Right atrium auricular region (tissue), 2 donors: ENCODE measurements around the gene TNKS1BP1. TPM values are rescaled to one million over a fixed set of nuclear protein-coding genes. Genes with fewer than 3 reads are reported as not detected.

Source experiments
- DNase-seq: peaks from one replicate; pipeline ENCODE4 v3.0.0-alpha.2; 2019; ENCODE audit warnings: low spot score
- H3K27ac ChIP-seq, 2 donors: fragments of 200-600 bp; sonication (generic); 1 replicate in 1 of 2; 2 replicates in 1 of 2; pipeline ENCODE4 v1.5.1; 2016 to 2019
- H3K27me3 ChIP-seq, 2 donors: fragments of 200-600 bp; sonication (generic); one replicate each; pipeline versions ENCODE4 v1.5.1 to v1.6.0; 2017 to 2019
- H3K36me3 ChIP-seq: fragments of 200-600 bp; sonication (generic); one replicate; pipeline ENCODE4 v1.5.1; 2016
- H3K4me1 ChIP-seq, 2 donors: fragments of 200-600 bp; sonication (generic); one replicate each; pipeline versions ENCODE4 v1.5.1 to v1.6.0; 2017 to 2019
- H3K4me3 ChIP-seq, 2 donors: fragments of 200-600 bp; sonication (generic); 1 replicate in 1 of 2; 2 replicates in 1 of 2; pipeline ENCODE4 v1.5.1; 2017 to 2019; ENCODE audit warnings: mild to moderate bottlenecking in 1 of 2, moderate library complexity in 1 of 2
- H3K9me3 ChIP-seq, 2 donors: fragments of 200-600 bp; sonication (generic); one replicate each; pipeline ENCODE4 v1.5.1; 2019
- total RNA-seq, 2 donors: library from RNA; depleted of rRNA; stranded (reverse); fragments of >200 nt; gene quantifications; one replicate each; pipeline ENCODE4 v1.1.0, GENCODE V29; 2016
- TF ChIP-seq, protein P1 (sequence below), 2 donors: fragments of 200-600 bp; sonication (generic); IDR thresholded peaks; one replicate each; pipeline ENCODE4 v1.5.1; 2019; ENCODE audit warnings: antibody characterized with exemption in 2 of 2

The TNKS1BP1 gene
- total RNA-seq, 2 donors from 2014 or later: 26.8 to 52.5 TPM

DNA sequence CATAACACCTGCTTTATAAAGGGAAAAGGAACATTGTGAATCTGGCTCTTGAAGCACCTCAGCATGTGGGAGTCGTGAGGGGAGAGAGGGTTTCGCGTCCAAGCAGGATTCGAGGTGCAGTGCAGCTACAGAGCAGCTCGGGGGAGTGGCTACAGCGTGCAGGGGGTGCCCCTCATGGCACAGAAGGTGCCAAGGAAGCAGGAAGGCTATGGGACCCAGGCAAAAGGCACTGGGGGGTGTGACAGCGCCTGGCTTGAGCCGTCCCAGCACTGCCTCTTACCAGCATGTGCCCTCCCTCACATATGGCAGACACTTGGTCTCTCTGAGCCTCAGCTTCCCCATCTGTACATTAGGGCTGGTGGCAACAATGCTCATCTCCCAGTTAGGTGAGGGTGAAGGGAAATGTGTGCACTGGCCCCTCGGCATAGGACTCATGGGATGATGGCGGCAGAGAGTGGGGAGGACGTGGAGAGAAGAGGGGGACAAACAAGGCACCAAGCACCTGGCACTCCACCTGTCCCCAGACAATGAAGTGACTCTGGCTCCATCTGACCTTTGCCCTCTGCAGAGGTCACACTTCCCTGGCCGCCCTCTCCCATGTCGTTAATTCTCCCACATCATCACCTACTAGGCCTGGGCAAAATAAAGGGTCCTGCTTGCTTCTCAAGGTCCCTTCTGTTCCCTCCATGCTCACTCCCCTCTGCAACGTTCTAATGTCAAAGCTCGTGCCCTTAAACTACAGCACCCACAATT lies 10.4 kb downstream of the TNKS1BP1 start:
- H3K4me3 ChIP-seq: no peak overlapping the region
- TF ChIP-seq, protein P1, sequence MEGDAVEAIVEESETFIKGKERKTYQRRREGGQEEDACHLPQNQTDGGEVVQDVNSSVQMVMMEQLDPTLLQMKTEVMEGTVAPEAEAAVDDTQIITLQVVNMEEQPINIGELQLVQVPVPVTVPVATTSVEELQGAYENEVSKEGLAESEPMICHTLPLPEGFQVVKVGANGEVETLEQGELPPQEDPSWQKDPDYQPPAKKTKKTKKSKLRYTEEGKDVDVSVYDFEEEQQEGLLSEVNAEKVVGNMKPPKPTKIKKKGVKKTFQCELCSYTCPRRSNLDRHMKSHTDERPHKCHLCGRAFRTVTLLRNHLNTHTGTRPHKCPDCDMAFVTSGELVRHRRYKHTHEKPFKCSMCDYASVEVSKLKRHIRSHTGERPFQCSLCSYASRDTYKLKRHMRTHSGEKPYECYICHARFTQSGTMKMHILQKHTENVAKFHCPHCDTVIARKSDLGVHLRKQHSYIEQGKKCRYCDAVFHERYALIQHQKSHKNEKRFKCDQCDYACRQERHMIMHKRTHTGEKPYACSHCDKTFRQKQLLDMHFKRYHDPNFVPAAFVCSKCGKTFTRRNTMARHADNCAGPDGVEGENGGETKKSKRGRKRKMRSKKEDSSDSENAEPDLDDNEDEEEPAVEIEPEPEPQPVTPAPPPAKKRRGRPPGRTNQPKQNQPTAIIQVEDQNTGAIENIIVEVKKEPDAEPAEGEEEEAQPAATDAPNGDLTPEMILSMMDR (IDR thresholded peaks at IDR 0.05): no peak
- DNase-seq: no peak
- peaks cover 0 to 76% of the 10 kb centered on the region in 2 donors for H3K4me1 ChIP-seq
- peaks cover 82% of the 10 kb centered on the region for H3K36me3 ChIP-seq
- no peaks in the 10 kb centered on the region for H3K27me3 ChIP-seq
- H3K27ac ChIP-seq: no peak overlapping the region
- no peaks in the 10 kb centered on the region for H3K9me3 ChIP-seq

DNA sequence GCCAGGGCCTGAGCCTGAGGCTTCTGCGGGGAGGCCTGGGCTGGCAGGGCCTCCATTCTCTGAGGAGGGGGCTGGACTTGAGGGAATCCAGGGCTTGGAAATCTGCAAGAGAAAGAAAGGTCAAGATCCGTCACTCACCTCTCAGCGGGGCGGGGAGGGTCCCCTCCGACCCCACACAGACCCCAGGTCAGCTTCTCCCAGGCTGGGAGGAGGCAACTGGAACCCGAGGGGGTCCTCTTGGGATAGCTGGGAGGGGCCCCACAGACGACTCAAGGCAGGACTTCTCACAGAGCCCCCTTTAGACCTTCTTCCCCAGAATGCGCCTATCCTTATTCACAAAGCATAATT lies 11.0 kb downstream of the TNKS1BP1 start:
- Histone ChIP-seq H3K27me3 (no peaks in the 10 kb centered on the region), H3K4me1 (peaks cover 0 to 83% of the 10 kb centered on the region in 2 donors), H3K9me3 (no peaks in the 10 kb centered on the region), H3K27ac (peak overlapping the region in 1 of 2 donors; percentile 83), H3K4me3 (no peak overlapping the region), H3K36me3 (peaks cover 79% of the 10 kb centered on the region)
- no peak for DNase-seq
- TF ChIP-seq, protein P1 (IDR thresholded peaks at IDR 0.05): no peak

DNA sequence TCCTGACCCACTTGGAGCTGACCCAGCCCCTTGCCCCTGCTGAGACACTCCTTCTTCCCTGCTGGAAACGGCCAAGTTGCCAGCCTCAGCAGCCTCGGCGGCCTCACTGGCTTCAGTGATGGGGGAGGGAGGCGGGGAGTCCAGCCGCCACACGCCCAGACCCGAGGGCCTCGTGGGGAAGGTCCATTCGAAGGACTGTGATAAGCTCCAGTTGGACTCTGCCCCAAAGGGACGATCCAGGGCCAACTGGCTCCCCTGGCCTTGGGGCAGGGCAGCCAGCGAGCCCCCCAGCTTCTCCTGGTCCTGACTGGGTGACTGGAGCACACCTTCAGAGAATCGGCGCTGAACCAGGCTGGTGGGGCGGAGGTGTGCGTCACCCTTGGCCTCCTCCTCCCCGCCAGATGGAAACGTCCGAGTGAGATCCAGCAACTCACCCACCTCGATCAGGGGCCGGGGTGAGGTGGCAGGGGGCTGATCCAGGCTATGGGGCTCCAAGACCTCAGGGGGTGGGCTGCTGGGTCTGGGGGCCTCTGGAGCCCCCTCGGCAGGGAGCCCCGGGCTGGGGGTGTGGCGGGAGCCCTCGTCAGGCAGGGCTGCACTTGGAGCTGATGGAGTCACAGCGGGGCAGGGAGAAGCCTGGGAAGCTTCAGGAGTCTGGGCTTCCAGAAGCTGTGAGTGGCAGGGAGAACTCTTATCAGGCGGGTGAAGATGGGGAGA lies 11.5 kb downstream of the TNKS1BP1 start:
- Histone ChIP-seq H3K36me3 (peaks cover 74% of the 10 kb centered on the region), H3K9me3 (no peaks in the 10 kb centered on the region), H3K4me3 (no peak overlapping the region), H3K27ac (peak overlapping the region in 1 of 2 donors; percentile 83), H3K27me3 (no peaks in the 10 kb centered on the region), H3K4me1 (peaks cover 0 to 83% of the 10 kb centered on the region in 2 donors)
- DNase-seq: no peak
- TF ChIP-seq, protein P1 (IDR thresholded peaks at IDR 0.05): no peak

DNA sequence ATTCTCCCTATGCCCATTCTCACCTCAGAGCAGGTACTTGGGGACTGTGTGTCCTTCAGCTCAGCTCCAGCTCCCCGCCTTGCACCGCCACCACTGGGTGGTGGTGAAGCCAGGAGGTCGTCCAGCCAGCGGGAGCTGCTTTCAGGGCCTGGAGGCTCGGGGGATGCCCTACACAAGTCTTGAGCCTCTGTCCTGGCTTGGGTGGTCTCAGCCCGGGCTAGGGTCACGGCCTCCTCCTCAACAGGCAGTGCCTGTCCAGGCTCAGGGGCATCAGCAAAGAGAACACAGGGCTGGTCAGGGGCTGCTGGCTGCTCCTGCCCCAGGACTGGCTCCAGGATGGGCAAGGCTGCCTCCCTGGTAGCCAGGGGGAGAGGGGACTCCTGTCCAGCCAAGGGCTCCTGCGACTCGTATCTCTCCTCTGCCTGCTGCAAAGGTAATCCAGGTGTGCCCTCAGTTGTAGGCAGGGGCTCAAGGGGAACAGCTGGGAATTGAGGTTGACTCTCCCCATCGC lies 12.2 kb downstream of the TNKS1BP1 start:
- no peak for DNase-seq
- no peaks in the 10 kb centered on the region for H3K27me3 ChIP-seq
- H3K9me3 ChIP-seq: no peaks in the 10 kb centered on the region
- H3K4me1 ChIP-seq: peaks cover 0 to 78% of the 10 kb centered on the region in 2 donors
- no peak overlapping the region for H3K4me3 ChIP-seq
- H3K36me3 ChIP-seq: peaks cover 68% of the 10 kb centered on the region
- H3K27ac ChIP-seq: peak overlapping the region; percentile 83 to 84
- TF ChIP-seq, protein P1 (IDR thresholded peaks at IDR 0.05): no peak

DNA sequence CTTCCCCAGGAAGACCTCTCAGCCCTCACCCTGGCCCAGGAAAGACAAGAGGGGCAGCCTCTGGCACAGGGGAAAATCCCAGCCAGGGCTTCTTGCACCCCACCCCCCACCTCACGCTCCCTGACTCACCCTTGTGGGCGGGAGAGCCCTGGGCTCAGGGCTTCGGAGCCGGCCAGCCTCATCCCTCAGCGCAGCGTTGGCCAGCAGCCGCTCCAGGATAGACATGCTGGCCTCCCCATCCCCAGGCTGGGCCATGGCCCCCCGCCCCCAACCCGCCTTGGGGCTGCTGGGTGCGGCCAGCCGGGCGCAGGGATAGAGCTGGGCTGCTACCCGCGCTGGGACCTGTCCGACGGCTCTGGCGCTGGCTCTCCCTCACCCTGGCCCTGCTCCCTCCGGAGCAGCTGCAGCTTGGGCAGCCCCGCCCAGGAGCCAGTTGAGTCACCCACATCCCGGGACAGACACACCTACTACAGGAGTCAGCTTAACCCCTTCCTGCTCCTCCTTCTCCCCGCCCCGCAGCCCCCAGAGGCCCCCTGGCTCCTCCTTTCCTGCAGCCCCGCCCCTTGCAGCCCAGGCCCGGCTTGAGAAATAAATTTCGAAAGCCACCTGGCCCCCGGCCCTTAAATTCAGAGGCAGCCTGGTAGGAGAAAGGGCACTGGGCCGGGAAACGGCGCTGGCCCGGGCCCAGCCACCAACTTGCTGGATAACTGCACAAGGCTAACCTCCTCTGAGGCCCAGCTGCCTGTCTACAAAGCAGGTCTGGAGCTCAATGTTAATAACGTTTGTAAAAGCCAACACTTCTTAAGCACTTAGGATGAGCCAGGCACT lies 13.4 kb downstream of the TNKS1BP1 start:
- H3K4me1 ChIP-seq: peaks cover 0 to 74% of the 10 kb centered on the region in 2 donors
- no peaks in the 10 kb centered on the region for H3K27me3 ChIP-seq
- peaks cover 55% of the 10 kb centered on the region for H3K36me3 ChIP-seq
- TF ChIP-seq, protein P1 (IDR thresholded peaks at IDR 0.05): no peak
- H3K4me3 ChIP-seq: peak overlapping the region; percentile 38 to 52
- H3K27ac ChIP-seq: peak overlapping the region; percentile 83 to 84
- H3K9me3 ChIP-seq: no peaks in the 10 kb centered on the region
- DNase-seq: peak; percentile 96
